ENCODE data around the gene EVC.

Gene EVC

DNA sequence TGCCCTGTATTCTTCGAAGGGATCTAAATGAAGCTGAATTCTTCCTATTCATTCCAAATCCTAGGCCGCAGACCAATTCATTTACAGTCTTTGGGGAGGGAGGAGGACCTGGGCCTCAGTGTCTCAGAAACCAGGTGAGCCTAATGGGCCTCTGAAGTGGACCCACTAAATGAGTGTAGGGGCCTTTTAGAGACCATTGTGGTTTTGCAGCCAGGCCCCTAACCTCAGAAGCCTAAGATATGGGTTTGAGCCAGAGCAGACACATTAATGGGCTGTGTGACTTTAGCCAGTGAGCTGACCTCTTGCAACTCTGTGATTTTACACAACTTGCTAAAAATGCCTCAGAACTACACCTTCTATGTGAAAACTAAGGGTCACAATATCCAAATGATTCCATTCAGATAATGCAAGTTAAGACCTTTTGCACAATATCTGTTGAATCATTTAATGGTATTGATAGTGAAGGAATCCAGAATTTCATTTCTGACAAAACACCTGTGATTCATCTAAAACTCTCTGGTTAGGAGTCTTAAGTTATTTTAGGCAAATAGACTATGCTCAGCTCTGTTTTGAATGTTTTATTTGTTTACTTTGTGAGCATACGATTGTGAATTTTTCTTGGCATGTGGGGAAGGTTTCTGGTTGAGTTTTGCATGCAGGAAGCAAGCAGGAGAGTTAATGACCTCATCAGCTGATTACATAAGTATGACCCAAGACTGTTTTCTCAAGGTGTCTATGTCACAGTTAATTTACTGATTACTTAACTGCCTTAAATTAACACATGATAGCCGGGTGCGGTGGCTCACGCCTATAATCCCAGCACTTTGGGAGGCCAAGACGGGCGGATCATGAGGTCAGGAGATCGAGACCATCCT is 75.0 kb downstream of the EVC start:
- no peak for DNase-seq (ENCODE audit: low read depth in 2 of 2, low spot score in 1 of 2)

- DNase-seq (ENCODE audit: low read depth in 2 of 2, low spot score in 1 of 2) = no peak
These were observed 76.3 kb downstream of the EVC start for GRCh38 chr4:5787311-5787710.

DNA sequence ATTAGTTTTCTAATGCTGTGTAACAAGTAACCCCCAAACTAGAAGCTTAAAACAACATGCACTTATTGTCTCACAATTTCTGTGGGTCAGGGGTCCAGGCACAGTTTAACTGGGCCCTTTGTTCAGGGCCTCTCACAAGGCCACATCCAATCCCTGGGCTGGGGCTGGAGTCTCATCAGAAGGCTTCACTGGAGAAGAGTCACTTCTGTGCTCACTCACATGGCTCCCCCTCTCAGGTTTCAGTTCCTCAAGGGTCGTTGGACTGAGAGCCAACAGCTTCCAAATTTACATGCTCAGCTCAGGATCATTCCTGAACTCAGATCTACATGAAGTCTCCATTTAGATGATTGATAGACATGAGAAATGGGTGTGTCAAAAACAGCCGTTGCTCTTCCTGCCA is 77.1 kb downstream of the EVC start:
- no peak for DNase-seq (ENCODE audit: low read depth in 2 of 2, low spot score in 1 of 2)

DNA sequence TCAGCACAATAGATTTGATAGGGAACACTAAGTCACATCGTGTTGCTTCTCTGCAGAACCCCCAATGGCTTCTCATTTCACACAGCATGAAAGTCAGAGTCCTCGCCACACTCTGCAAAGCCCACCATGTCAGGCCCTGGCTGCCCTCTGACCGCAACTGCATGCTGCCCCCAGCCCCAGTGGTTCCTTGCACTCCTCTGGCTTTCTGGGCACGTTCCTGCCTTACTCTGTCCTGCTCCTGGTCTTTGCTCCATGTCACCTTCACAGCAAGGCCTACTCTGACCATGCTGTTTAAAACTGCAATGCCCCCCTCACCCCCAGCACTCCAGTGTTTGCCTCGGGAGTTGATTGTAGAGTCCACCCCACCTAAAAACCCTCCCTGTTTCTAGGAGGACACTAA is 78.1 kb downstream of the EVC start:
- DNase-seq (ENCODE audit: low read depth in 2 of 2, low spot score in 1 of 2) = no peak

- no peak for DNase-seq (ENCODE audit: low read depth in 2 of 2, low spot score in 1 of 2)
These were observed 79.5 kb downstream of the EVC start for GRCh38 chr4:5790546-5790857.

GRCh38 chr4:5791654-5792053 is 80.7 kb downstream of the EVC start:
- DNase-seq (ENCODE audit: low read depth in 2 of 2, low spot score in 1 of 2) = no peak

- no peak for DNase-seq (ENCODE audit: low read depth in 2 of 2, low spot score in 1 of 2)
These were observed 82.5 kb downstream of the EVC start for GRCh38 chr4:5793514-5793913.

GRCh38 chr4:5795580-5795979 is 84.6 kb downstream of the EVC start:
- DNase-seq (ENCODE audit: low read depth in 2 of 2, low spot score in 1 of 2) = no peak

- no peak for DNase-seq (ENCODE audit: low read depth in 2 of 2, low spot score in 1 of 2)
These were observed 86.0 kb downstream of the EVC start for GRCh38 chr4:5796976-5797375.

- DNase-seq (ENCODE audit: low read depth in 2 of 2, low spot score in 1 of 2) = no peak
These were observed 86.9 kb downstream of the EVC start for GRCh38 chr4:5797866-5798265.

DNA sequence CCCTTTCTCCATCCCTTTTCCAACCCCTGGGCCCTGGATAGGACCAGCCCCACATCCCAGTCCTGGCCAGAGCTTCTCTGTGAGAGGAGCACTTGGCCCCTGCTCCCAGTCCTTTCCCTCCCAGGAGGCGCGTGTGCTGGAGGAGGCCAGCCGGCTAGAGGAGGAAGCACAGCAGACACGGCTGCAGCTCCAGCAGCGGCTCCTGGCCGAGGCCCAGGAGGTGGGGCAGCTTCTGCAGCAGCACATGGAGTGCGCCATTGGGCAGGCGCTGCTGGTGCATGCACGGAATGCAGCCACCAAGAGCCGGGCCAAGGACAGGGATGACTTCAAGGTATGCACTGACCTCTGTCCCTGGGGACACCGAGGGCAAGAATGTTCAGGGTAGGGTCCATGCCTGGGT is 87.5 kb downstream of the EVC start:
- no peak for DNase-seq (ENCODE audit: low read depth in 2 of 2, low spot score in 1 of 2)

DNA sequence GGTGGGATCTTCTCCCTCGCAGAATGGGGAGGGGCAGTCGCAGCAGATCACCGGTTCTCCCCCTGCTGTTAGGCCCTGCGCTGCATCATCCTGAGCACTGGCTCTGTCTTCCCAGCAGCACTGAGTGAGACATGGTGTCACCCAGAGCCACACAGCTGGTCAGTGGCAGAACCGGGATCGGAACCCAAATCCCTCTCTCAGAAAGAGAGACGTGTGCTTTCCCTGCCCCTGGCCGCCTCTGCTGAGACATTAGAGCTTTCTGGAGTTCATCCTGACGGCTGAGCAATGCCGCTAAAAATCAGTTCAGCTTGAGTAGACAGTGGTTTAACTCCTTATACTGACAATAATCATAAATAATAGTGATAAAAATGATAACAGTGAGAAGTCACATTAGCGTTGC is 87.9 kb downstream of the EVC start:
- no peak for DNase-seq (ENCODE audit: low read depth in 2 of 2, low spot score in 1 of 2)

- no peak for DNase-seq (ENCODE audit: low read depth in 2 of 2, low spot score in 1 of 2)
These were observed 88.4 kb downstream of the EVC start for GRCh38 chr4:5799406-5799805.

DNA sequence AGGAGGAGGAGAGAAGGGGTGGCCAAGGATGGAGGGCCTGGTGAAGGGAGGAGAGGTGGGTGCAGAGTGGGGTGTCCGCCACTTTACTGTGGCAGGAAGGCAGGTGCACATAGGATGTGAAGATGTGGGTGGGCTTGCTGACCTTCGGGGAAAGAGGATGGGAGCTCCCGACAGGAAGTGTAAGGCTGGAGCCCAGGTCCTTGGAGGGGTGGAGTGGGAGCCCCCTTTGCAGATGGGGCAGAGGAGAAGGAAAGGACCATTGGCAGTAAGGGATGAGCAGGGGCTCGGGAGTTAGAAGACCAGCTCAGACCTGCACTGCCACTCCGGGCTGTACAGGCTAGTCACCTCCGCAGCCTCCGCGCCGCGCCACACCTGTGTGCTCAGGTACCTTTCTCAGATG is 89.5 kb downstream of the EVC start:
- no peak for DNase-seq (ENCODE audit: low read depth in 2 of 2, low spot score in 1 of 2)

GRCh38 chr4:5801696-5802095 is 90.7 kb downstream of the EVC start:
- no peak for DNase-seq (ENCODE audit: low read depth in 2 of 2, low spot score in 1 of 2)

DNA sequence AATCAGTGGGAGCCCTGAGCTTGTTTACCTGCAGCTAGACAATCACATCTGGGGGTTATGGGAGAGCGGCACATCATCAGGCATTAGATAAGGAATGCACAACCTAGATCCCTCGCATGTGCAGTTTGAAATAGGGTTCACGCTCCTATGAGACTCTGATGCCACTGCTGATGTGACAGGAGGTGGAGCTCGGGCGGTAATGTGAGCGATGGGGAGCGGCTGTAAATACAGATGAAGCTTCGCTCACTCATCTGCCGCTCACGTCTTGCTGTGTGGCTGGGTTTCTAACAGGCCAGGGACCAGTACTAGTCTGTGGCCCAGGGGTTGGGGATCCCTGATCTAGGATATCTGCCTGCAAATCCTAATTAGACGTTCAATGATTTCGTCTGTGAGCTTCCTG is 91.6 kb downstream of the EVC start:
- no peak for DNase-seq (ENCODE audit: low read depth in 2 of 2, low spot score in 1 of 2)

DNA sequence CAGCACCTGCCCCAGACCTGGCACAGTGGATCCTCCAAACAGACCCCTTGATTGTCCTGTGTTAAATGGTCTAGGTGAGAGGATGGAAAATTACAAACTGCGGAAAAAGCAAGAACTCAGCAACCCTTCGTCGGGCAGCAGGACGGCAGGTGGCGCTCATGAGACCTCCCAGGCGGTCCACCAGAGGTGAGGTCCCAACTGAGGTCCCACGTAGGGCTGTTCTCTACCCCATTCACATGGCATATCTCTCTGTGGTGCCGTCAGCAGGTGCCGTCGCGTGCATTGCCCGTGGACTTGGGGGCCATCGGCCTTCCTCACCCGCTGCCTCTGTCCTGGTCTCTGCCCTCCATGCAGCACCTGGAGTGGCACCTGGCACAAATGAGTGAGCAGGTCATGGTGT is 93.7 kb downstream of the EVC start:
- no peak for DNase-seq (ENCODE audit: low read depth in 2 of 2, low spot score in 1 of 2)

DNA sequence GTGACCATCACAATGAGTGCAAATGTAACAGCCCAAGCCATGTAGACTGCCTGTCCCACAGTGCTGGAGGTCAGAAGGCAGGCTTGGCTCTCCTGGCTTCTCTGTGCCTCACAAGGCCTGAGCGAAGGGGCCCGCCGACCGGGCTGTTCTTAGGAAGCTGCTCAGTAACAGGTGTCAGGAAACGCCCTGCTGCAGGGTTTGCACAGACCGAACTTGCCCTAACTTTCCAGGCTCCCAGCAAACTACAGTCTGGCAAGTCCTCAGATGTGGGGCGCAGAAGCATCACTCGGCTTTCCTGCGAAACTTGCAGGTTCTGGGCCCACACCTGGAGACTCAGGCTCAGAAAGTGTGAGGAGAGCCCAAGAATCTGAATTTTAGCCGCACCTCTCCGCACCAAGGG is 94.3 kb downstream of the EVC start:
- no peak for DNase-seq (ENCODE audit: low read depth in 2 of 2, low spot score in 1 of 2)

DNA sequence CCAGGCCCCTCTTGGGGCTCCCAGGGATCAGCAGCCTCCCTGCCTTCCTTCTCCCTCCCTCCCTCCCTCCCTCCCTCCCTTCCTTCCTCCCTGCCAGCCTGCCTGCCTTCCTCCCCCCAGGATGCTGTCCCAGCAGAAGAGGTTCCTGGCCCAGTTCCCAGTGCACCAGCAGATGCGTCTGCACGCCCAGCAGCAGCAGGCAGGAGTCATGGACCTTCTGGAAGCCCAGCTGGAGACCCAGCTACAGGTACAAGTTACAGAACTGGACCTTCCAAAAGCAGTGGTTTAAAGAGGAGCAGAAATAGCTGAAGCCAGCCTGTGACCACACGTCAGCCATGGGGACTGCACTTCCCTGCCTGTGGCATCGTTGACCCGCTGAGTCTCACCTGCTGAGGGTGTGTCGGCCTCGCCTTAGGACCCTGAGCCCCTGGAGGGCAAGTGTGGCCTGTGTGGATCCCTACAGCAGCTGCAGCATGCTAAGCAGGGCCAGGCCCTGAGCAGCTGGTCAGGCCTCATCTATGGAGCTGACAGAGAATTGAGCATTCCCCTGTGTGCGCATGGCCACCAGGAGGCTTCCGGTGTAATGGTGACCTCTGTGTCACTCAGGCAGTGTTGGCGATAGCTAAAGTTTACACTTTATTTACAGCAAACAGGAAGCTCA is 97.2 kb downstream of the EVC start:
- no peak for DNase-seq (ENCODE audit: low read depth in 2 of 2, low spot score in 1 of 2)

DNA sequence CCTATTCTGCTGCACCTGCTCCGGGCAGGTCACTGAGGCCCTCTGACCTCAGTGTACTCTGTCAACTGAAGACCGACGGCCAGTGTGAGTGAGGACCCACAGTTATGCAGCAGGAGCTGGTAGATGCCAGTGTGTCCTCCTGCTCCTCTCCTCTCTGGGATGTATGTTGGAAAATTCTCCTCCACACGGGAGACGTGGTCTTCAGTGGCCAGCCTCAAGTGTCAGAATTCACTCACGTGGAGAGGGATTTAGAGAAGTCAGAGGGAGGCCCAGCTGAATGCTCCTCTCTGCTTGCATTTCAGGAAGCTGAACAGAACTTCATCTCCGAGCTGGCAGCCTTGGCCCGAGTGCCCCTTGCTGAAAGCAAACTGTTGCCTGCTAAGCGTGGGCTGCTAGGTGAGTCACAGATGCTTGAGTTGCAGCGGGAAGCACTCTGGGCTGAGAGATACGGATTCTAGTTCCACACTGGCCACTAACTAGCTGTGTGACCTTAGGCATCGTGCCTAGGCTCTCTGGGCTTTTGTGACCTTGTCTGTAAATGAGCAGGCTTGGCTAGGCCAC is 98.3 kb downstream of the EVC start:
- DNase-seq (ENCODE audit: low read depth in 2 of 2, low spot score in 1 of 2) = no peak

DNA sequence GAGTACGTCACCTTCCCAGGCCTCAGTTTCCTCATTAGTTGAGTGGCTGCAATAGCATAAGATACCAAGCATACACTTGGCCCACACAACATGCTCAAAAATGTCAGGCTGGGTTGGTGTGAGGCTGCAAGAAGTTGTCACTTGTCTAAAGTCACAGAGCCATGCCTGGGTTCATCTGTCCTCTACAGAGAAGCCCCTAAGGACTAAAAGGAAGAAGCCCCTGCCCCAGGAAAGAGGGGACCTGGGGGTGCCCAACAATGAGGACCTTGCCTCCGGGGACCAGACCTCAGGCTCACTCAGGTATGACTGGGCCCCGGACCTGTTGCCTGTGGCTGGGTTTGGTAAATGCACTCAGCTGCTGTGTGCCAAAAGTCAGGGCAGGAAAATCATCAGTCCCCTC is 99.2 kb downstream of the EVC start:
- DNase-seq (ENCODE audit: low read depth in 2 of 2, low spot score in 1 of 2) = no peak

GRCh38 chr4:5810770-5811430 is 99.9 kb downstream of the EVC start:
- DNase-seq (ENCODE audit: low read depth in 2 of 2, low spot score in 1 of 2) = no peak
